Measurements from ENCODE around the gene C1orf159. TPM values are rescaled to one million over a fixed set of nuclear protein-coding genes. Genes with fewer than 3 reads are reported as not detected.

The C1orf159 gene
- total and polyA plus RNA-seq, 2 donors (not counting 1 experiment from before 2014, with no cell fraction given): 23.0 to 25.6 TPM

- POLR2A ChIA-PET: no interaction called here
- no peak overlapping the region for H3K4me3 ChIP-seq (ENCODE audit: control extremely low read depth in 1 of 5, extremely low read depth in 1 of 5, insufficient read depth in 1 of 5, low read depth in 2 of 5, low read length in 4 of 5)
- no peak overlapping the region for H3K4me3 Mint-ChIP-seq
Observed at GRCh38 chr1:1094981-1095380, 20.9 kb downstream of the C1orf159 start.

GRCh38 chr1:1093610-1093943 lies 22.3 kb downstream of the C1orf159 start:
- DNase-seq (no peak), ATAC-seq (ENCODE audit: low read depth) (no peak)
- H3K4me1 Mint-ChIP-seq: peaks cover 5% of the 10 kb centered on the region
- ChIA-PET POLR2A (no interaction called here), CTCF (interaction anchor here (0.7 kb wide), 1 partner anchor 61 kb away, joined by 3 read pairs; no protein-coding TSS in a partner anchor)
- H3K4me3 Mint-ChIP-seq: peak overlapping the region; percentile 48
- intact Hi-C loops (cut with micrococcal nuclease): no loop called here
- Histone ChIP-seq H3K9ac (ENCODE audit: low read length) (no peak overlapping the region), H3K9me3 (ENCODE audit: control extremely low read depth in 1 of 3, control insufficient read depth in 2 of 3, insufficient read depth in 1 of 3, low read length in 2 of 3) (peaks cover 0 to 2% (median 0%) of the 10 kb centered on the region in 3 donors), H3K4me3 (ENCODE audit: control extremely low read depth in 1 of 5, extremely low read depth in 1 of 5, insufficient read depth in 1 of 5, low read depth in 2 of 5, low read length in 4 of 5) (no peak overlapping the region), H2AFZ (ENCODE audit: insufficient read depth, low read depth, low read length, poor library complexity, severe bottlenecking) (no peak overlapping the region), H3K4me1 (ENCODE audit: control insufficient read depth in 2 of 2, insufficient read depth in 2 of 2, low read length in 2 of 2) (peaks cover 0 to 7% of the 10 kb centered on the region in 2 donors), H3K27ac (ENCODE audit: low read length in 2 of 2) (no peak overlapping the region), H3K79me2 (ENCODE audit: control insufficient read depth, insufficient read depth, low read length) (no peaks in the 10 kb centered on the region), H3K27me3 (replicated peaks in 1 of 4; ENCODE audit: control extremely low read depth in 1 of 4, control insufficient read depth in 3 of 4, insufficient read depth in 4 of 4, low read length in 3 of 4) (no peaks in the 10 kb centered on the region), H3K4me2 (replicated peaks; ENCODE audit: low read depth, low read length, poor library complexity, severe bottlenecking) (no peak overlapping the region), H3K36me3 (replicated peaks in 1 of 2; ENCODE audit: control extremely low read depth in 1 of 2, control insufficient read depth in 1 of 2, extremely low read depth in 1 of 2, insufficient read depth in 2 of 2, low read length in 1 of 2) (no peaks in the 10 kb centered on the region), H4K20me1 (ENCODE audit: control insufficient read depth, insufficient read depth, low read length, poor library complexity, severe bottlenecking) (no peaks in the 10 kb centered on the region)
- H3K27me3 Mint-ChIP-seq: no peaks in the 10 kb centered on the region
- no peaks in the 10 kb centered on the region for H3K9me3 Mint-ChIP-seq (ENCODE audit: insufficient read depth)
- H3K27ac Mint-ChIP-seq: peak overlapping the region; percentile 59
- TF ChIP-seq EZH2 (IDR thresholded peaks at IDR 0.05; ENCODE audit: borderline replicate concordance, insufficient read depth, low read depth, low read length, poor library complexity, severe bottlenecking) (no peak), CTCF (IDR thresholded peaks at IDR 0.05) (no peak)
- WGBS (ENCODE audit: insufficient coverage): 95% methylated on average over 10 of the region's 10 CpGs

More at GRCh38 chr1:1094981-1095380, 20.9 kb downstream of the C1orf159 start:
- H3K36me3 ChIP-seq (replicated peaks in 1 of 2; ENCODE audit: control extremely low read depth in 1 of 2, control insufficient read depth in 1 of 2, extremely low read depth in 1 of 2, insufficient read depth in 2 of 2, low read length in 1 of 2): no peaks in the 10 kb centered on the region
- H3K4me1 Mint-ChIP-seq: peaks cover 5% of the 10 kb centered on the region
- H3K27me3 Mint-ChIP-seq: no peaks in the 10 kb centered on the region
- peaks cover 1 to 2% (median 2%) of the 10 kb centered on the region in 3 donors for H3K9me3 ChIP-seq (ENCODE audit: control extremely low read depth in 1 of 3, control insufficient read depth in 2 of 3, insufficient read depth in 1 of 3, low read length in 2 of 3)
- ATAC-seq (ENCODE audit: low read depth): no peak
- H3K79me2 ChIP-seq (ENCODE audit: control insufficient read depth, insufficient read depth, low read length): no peaks in the 10 kb centered on the region
- DNase-seq: no peak
- H3K4me2 ChIP-seq (replicated peaks; ENCODE audit: low read depth, low read length, poor library complexity, severe bottlenecking): no peak overlapping the region
- H4K20me1 ChIP-seq (ENCODE audit: control insufficient read depth, insufficient read depth, low read length, poor library complexity, severe bottlenecking): no peaks in the 10 kb centered on the region
- H3K9me3 Mint-ChIP-seq (ENCODE audit: insufficient read depth): no peaks in the 10 kb centered on the region
- 100% methylated on average over 2 of the region's 7 CpGs for WGBS (ENCODE audit: insufficient coverage)
- no peak overlapping the region for H3K27ac Mint-ChIP-seq
- intact Hi-C loops (cut with micrococcal nuclease): no loop called here
- H3K27me3 ChIP-seq (replicated peaks in 1 of 4; ENCODE audit: control extremely low read depth in 1 of 4, control insufficient read depth in 3 of 4, insufficient read depth in 4 of 4, low read length in 3 of 4): no peaks in the 10 kb centered on the region
- no peak overlapping the region for H2AFZ ChIP-seq (ENCODE audit: insufficient read depth, low read depth, low read length, poor library complexity, severe bottlenecking)
- TF ChIP-seq EZH2 (IDR thresholded peaks at IDR 0.05; ENCODE audit: borderline replicate concordance, insufficient read depth, low read depth, low read length, poor library complexity, severe bottlenecking) (no peak), CTCF (IDR thresholded peaks at IDR 0.05) (no peak)
- CTCF ChIA-PET: no interaction called here
- no peak overlapping the region for H3K9ac ChIP-seq (ENCODE audit: low read length)
- H3K4me1 ChIP-seq (ENCODE audit: control insufficient read depth in 2 of 2, insufficient read depth in 2 of 2, low read length in 2 of 2): peaks cover 0 to 7% of the 10 kb centered on the region in 2 donors
- H3K27ac ChIP-seq (ENCODE audit: low read length in 2 of 2): no peak overlapping the region
